Mesenchymal stem cell (in vitro differentiated cells and primary cell): ENCODE results near the gene ZNF236.

Experiments
- DNase-seq: peaks from one replicate; pipeline ENCODE4 v3.0.0-alpha.2; 2013
- H2AFZ ChIP-seq: one replicate; pipeline ENCODE4 v1.6.1; 2013; ENCODE audit warnings: low read depth, mild to moderate bottlenecking, control low read depth, inconsistent platforms, low read length, moderate library complexity
- H2AK5ac ChIP-seq: 2 replicates; pipeline ENCODE4 v1.6.1; 2013; ENCODE audit warnings: low read length, moderate library complexity, mild to moderate bottlenecking, inconsistent platforms; ENCODE audit not compliant: severe bottlenecking
- H2BK120ac ChIP-seq: one replicate; pipeline ENCODE4 v1.6.1; 2013; ENCODE audit warnings: low read depth, mild to moderate bottlenecking, inconsistent platforms, low read length, moderate library complexity
- H2BK12ac ChIP-seq, 2 experiments: one replicate each; pipeline ENCODE4 v1.6.1; 2013; ENCODE audit warnings: inconsistent platforms in 2 of 2, low read length in 2 of 2, mild to moderate bottlenecking in 2 of 2, moderate library complexity in 2 of 2, control low read depth in 1 of 2
- H2BK15ac ChIP-seq: one replicate; pipeline ENCODE4 v1.6.1; 2013; ENCODE audit warnings: mild to moderate bottlenecking, low read depth, inconsistent platforms; ENCODE audit not compliant: poor library complexity, severe bottlenecking
- H2BK5ac ChIP-seq: 2 replicates; pipeline ENCODE4 v1.6.1; 2013; ENCODE audit warnings: low read depth, mild to moderate bottlenecking, low read length, control low read depth, inconsistent platforms; ENCODE audit not compliant: poor library complexity, severe bottlenecking
- H3K14ac ChIP-seq, 2 experiments: one replicate each; pipeline ENCODE4 v1.6.1; 2013; ENCODE audit warnings: inconsistent platforms in 2 of 2, low read length in 2 of 2, control low read depth in 1 of 2, mild to moderate bottlenecking in 1 of 2, moderate library complexity in 1 of 2
- H3K18ac ChIP-seq, 2 experiments: one replicate each; pipeline ENCODE4 v1.6.1; 2013; ENCODE audit warnings: inconsistent platforms in 2 of 2, low read length in 2 of 2, control low read depth in 1 of 2, low read depth in 1 of 2, mild to moderate bottlenecking in 1 of 2
- H3K23ac ChIP-seq, 2 experiments: one replicate each; pipeline ENCODE4 v1.6.1; 2013; ENCODE audit warnings: inconsistent platforms in 2 of 2, low read length in 2 of 2, mild to moderate bottlenecking in 2 of 2, moderate library complexity in 2 of 2, control low read depth in 1 of 2
- H3K27ac ChIP-seq: 2 replicates; pipeline ENCODE4 v1.5.1; 2013; ENCODE audit warnings: mild to moderate bottlenecking, moderate library complexity, low read length, control low read depth, inconsistent platforms; ENCODE audit not compliant: poor library complexity, severe bottlenecking
- H3K27me3 ChIP-seq, 2 experiments: 2 replicates each; pipeline versions ENCODE4 v1.6.1 to v1.7.0; 2013; ENCODE audit warnings: low read length in 2 of 2, mild to moderate bottlenecking in 2 of 2, moderate library complexity in 2 of 2, control low read depth in 1 of 2, inconsistent platforms in 1 of 2; ENCODE audit not compliant: control insufficient read depth in 1 of 2, insufficient read depth in 1 of 2
- H3K36me3 ChIP-seq, 2 experiments: 2 replicates each; pipeline versions ENCODE4 v1.6.1 to v1.7.0; 2013; ENCODE audit warnings: low read length in 2 of 2, control low read depth in 1 of 2, inconsistent platforms in 1 of 2, low read depth in 1 of 2, mild to moderate bottlenecking in 1 of 2; ENCODE audit not compliant: insufficient read depth in 2 of 2, control insufficient read depth in 1 of 2
- H3K4ac ChIP-seq, 2 experiments: one replicate each; pipeline ENCODE4 v1.6.1; 2013; ENCODE audit warnings: inconsistent platforms in 2 of 2, low read length in 2 of 2, mild to moderate bottlenecking in 2 of 2, moderate library complexity in 2 of 2, control low read depth in 1 of 2, low read depth in 1 of 2
- H3K4me1 ChIP-seq: 2 replicates; pipeline ENCODE4 v1.6.1; 2013; ENCODE audit warnings: low read depth, low read length, control low read depth; ENCODE audit not compliant: control insufficient read depth, insufficient read depth
- H3K4me2 ChIP-seq: 2 replicates; pipeline ENCODE4 v1.6.1; 2013; ENCODE audit warnings: low read length, mild to moderate bottlenecking, inconsistent platforms; ENCODE audit not compliant: poor library complexity, severe bottlenecking
- H3K4me3 ChIP-seq, 2 experiments: 2 replicates each; pipeline versions ENCODE4 v1.5.1 to v1.7.0; 2013; ENCODE audit warnings: low read length in 2 of 2, mild to moderate bottlenecking in 2 of 2, control low read depth in 1 of 2, low read depth in 1 of 2; ENCODE audit not compliant: insufficient read depth in 1 of 2
- H3K79me1 ChIP-seq: replicated peaks from 2 replicates; pipeline ENCODE4 v1.6.1; 2013; ENCODE audit warnings: mild to moderate bottlenecking, control low read depth, low read length, inconsistent platforms; ENCODE audit not compliant: poor library complexity, severe bottlenecking
- H3K9ac ChIP-seq: 2 replicates; pipeline ENCODE4 v1.7.0; 2013; ENCODE audit warnings: mild to moderate bottlenecking, low read length, moderate library complexity
- H3K9me3 ChIP-seq: 2 replicates; pipeline ENCODE4 v1.7.0; 2013; ENCODE audit warnings: mild to moderate bottlenecking, low read length; ENCODE audit not compliant: control insufficient read depth
- H4K8ac ChIP-seq: one replicate; pipeline ENCODE4 v1.6.1; 2013; ENCODE audit warnings: inconsistent platforms, mild to moderate bottlenecking, low read length, moderate library complexity
- H4K91ac ChIP-seq: one replicate; pipeline ENCODE4 v1.6.1; 2013; ENCODE audit warnings: mild to moderate bottlenecking, low read length, inconsistent platforms
- WGBS: methylation state at CpG from one replicate; pipeline ENCODE4 v1.1.7; 2013; ENCODE audit warnings: mixed read lengths; 5-methylcytosine and 5-hydroxymethylcytosine counted together

The ZNF236 gene

GRCh38 chr18:76992226-76993084 is 170.1 kb downstream of the ZNF236 start:
- Histone ChIP-seq H3K18ac (no peak overlapping the region), H3K9me3 (no peaks in the 10 kb centered on the region), H3K36me3 (no peaks in the 10 kb centered on the region), H3K27ac (no peak overlapping the region), H2BK120ac (no peak overlapping the region), H2BK5ac (no peak overlapping the region), H2AFZ (no peak overlapping the region), H3K79me1 (no peaks in the 10 kb centered on the region), H3K4ac (no peak overlapping the region), H3K4me1 (peaks cover 19% of the 10 kb centered on the region), H3K4me3 (no peak overlapping the region), H2BK12ac (no peak overlapping the region), H3K14ac (no peak overlapping the region), H2BK15ac (no peak overlapping the region), H4K91ac (no peak overlapping the region), H4K8ac (no peak overlapping the region), H3K9ac (no peak overlapping the region), H3K23ac (no peak overlapping the region), H3K4me2 (no peak overlapping the region), H3K27me3 (peaks cover 0 to 7% of the 10 kb centered on the region in 2 experiments), H2AK5ac (no peak overlapping the region)
- no peak for DNase-seq
- 65% methylated on average over 17 of the region's 17 CpGs for WGBS

GRCh38 chr18:76993085-76993382 is 170.7 kb downstream of the ZNF236 start:
- no peak overlapping the region for H3K23ac ChIP-seq
- H3K18ac ChIP-seq, result no peak overlapping the region
- H3K36me3 ChIP-seq, result peaks cover 0 to 2% of the 10 kb centered on the region in 2 experiments
- 83% methylated on average over 6 of the region's 6 CpGs for WGBS
- no peak overlapping the region for H3K4me3 ChIP-seq
- no peak overlapping the region for H2BK15ac ChIP-seq
- peaks cover 18% of the 10 kb centered on the region for H3K4me1 ChIP-seq
- H3K4ac ChIP-seq, result no peak overlapping the region
- H3K9ac ChIP-seq, result no peak overlapping the region
- no peak overlapping the region for H3K27ac ChIP-seq
- DNase-seq, result no peak
- H3K79me1 ChIP-seq, result no peaks in the 10 kb centered on the region
- no peak overlapping the region for H2BK12ac ChIP-seq
- H3K14ac ChIP-seq, result no peak overlapping the region
- no peak overlapping the region for H3K4me2 ChIP-seq
- no peak overlapping the region for H4K91ac ChIP-seq
- no peak overlapping the region for H4K8ac ChIP-seq
- H3K9me3 ChIP-seq, result no peaks in the 10 kb centered on the region
- H2BK120ac ChIP-seq, result no peak overlapping the region
- H2AK5ac ChIP-seq, result no peak overlapping the region
- peaks cover 0 to 7% of the 10 kb centered on the region in 2 experiments for H3K27me3 ChIP-seq
- H2AFZ ChIP-seq, result no peak overlapping the region
- no peak overlapping the region for H2BK5ac ChIP-seq

GRCh38 chr18:76993573-76993972 is 171.2 kb downstream of the ZNF236 start:
- WGBS, result 91% methylated on average over 11 of the region's 11 CpGs
- Histone ChIP-seq H3K4me1 (peaks cover 13% of the 10 kb centered on the region), H3K79me1 (no peaks in the 10 kb centered on the region), H2BK15ac (no peak overlapping the region), H2AFZ (no peak overlapping the region), H4K91ac (no peak overlapping the region), H3K9me3 (no peaks in the 10 kb centered on the region), H3K4me2 (peak overlapping the region; percentile 59), H2BK12ac (no peak overlapping the region), H2BK120ac (no peak overlapping the region), H3K27me3 (peaks cover 0 to 7% of the 10 kb centered on the region in 2 experiments), H3K4ac (no peak overlapping the region), H2BK5ac (no peak overlapping the region), H3K14ac (no peak overlapping the region), H3K36me3 (peaks cover 0 to 2% of the 10 kb centered on the region in 2 experiments), H3K23ac (no peak overlapping the region), H3K18ac (no peak overlapping the region), H2AK5ac (peak overlapping the region; percentile 1), H3K4me3 (no peak overlapping the region), H3K9ac (no peak overlapping the region), H3K27ac (peak overlapping the region; percentile 77), H4K8ac (no peak overlapping the region)
- no peak for DNase-seq

GRCh38 chr18:76994086-76994654 is 171.8 kb downstream of the ZNF236 start:
- Histone ChIP-seq H3K27me3 (peaks cover 0 to 7% of the 10 kb centered on the region in 2 experiments), H2BK12ac (no peak overlapping the region), H2AFZ (no peak overlapping the region), H4K91ac (no peak overlapping the region), H3K9me3 (no peaks in the 10 kb centered on the region), H3K9ac (no peak overlapping the region), H3K4ac (no peak overlapping the region), H3K27ac (peak overlapping the region; percentile 77), H2BK120ac (no peak overlapping the region), H3K79me1 (no peaks in the 10 kb centered on the region), H2BK5ac (no peak overlapping the region), H3K23ac (no peak overlapping the region), H4K8ac (no peak overlapping the region), H3K36me3 (peaks cover 0 to 2% of the 10 kb centered on the region in 2 experiments), H3K4me3 (no peak overlapping the region), H3K14ac (no peak overlapping the region), H2AK5ac (no peak overlapping the region), H3K4me2 (peak overlapping the region; percentile 59), H3K4me1 (peaks cover 13% of the 10 kb centered on the region), H2BK15ac (no peak overlapping the region), H3K18ac (no peak overlapping the region)
- no peak for DNase-seq
- WGBS, result 91% methylated on average over 7 of the region's 8 CpGs
